T1000 (cell line): ENCODE data around the gene ALG13.
"Not testable (repeated sequence)": the region's sequence is repeated elsewhere in the genome, so short reads cannot be mapped to it uniquely, and the experiment has no call there.

Experiments used
- DNase-seq: peaks from one replicate; lab custom pipeline; 2025; ENCODE audit warnings: mixed read lengths; lab: John Stamatoyannopoulos, UW

ALG13 gene

DNA sequence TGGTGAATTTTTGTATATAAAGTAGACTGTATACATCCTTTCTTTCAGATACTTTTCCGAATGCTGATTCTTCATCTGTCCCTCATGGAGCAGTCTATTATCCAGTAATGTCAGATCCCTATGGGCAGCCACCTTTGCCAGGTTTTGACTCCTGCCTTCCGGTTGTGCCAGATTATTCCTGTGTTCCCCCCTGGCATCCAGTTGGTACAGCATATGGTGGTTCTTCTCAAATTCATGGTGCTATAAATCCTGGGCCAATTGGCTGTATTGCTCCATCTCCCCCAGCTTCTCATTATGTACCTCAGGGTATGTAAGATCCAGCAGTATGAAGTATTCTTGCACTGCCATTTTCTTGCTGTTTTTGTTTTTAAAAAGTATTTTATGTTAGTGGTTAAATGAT lies 78.7 kb downstream of the ALG13 start:
- no peak for DNase-seq

DNA sequence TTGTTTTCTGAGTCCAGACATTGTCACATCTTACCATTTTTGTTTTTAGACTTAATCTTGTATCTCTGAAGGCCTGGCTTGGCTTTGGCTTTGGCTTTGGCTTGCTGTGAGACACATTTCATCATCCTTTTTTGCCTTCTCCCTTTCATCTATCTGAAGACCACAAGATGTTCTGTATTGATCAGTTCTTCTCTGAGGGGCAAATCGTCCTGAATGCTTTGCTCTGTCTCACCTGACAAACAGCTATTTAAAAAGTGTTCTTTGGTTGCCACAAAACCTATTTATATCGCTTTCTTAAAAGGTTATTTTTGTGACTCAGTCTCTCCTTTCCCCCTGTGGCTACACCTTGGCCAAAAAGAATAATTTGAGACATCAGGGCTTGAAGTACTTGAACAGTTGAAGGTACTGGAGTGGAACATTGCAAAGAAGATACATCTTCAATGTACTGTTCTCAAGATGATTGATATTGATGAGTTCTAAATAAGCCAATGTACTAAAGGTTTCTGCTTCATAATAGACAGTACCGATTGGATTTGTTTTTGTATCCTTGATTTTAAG lies 80.7 kb downstream of the ALG13 start:
- DNase-seq = no peak

DNA sequence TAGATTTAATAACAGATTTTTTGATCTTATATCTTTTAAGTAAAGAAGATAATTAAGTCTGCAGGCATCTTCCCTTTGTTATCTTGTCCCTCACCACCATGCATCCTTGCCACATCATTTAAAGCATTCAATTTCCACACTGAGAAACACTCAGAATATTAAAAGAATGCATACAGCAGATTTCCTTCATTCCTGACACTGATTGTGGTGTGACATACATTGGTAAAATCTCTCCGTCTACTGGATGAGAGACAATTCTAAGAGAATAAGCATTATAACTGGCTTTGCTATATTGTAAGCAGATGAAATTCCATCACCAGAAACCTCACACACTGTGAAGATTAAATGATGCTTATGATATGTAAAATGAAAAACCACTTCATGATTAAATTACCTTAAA lies 97.6 kb downstream of the ALG13 start:
- no peak for DNase-seq

DNA sequence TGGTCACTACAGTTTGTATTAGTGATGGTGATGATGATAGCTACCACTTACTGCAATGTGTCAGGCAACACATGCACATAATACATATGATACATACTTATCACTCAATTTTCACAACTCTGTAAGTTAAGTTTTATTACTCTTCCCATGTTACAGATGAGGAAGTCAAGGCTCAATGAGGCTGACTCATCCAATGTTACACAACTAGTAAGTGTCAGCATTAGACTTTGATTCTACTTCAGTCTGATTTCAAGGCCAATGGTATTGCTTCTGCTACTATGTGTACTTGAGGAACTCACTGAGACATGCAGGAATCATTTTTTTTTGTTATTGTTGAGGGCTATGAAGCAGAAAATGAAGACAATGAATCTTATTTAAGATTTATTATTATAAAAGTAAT lies 98.6 kb downstream of the ALG13 start:
- DNase-seq = no peak

DNA sequence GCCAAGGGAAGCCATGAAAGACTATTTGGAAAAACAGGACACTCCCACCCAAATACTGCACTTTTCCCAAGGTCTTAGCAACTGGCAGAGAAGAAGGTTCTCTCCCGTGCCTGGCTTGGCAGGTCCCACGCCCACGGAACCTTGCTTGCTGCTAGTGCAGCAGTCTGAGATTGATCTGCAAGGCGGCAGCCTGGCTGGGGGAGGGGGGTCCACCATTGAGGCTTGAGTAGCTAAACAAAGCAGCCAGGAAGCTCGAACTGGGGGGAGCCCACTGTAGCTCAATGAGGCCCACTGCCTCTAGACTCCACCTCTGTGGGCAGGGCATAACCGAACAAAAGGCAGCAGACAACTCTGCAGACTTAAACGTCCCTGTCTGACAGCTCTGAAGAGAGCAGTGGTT lies 103.7 kb downstream of the ALG13 start:
- DNase-seq = no peak

DNA sequence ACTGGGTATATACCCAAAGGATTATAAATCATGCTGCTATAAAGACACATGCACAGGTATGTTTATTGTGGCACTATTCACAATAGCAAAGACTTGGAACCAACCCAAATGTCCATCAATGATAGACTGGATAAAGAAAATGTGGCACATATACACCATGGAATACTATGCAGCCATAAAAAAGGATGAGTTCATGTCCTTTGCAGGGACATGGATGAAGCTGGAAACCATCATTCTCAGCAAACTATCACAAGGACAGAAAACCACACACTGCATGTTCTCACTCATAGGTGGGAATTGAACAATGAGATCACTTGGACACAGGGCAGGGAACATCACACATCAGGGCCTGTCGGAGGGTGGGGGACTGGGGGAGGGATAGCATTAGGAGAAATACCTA lies 109.1 kb downstream of the ALG13 start:
- not testable (repeated sequence) for DNase-seq
